Gastroesophageal sphincter (tissue), 4 donors: ENCODE data around the gene PRIM2. TPM values are rescaled to one million over a fixed set of nuclear protein-coding genes. Genes with fewer than 3 reads are reported as not detected.
"Not testable (repeated sequence)": the region's sequence is repeated elsewhere in the genome, so short reads cannot be mapped to it uniquely, and the experiment has no call there.

Experiments used
- ATAC-seq: fragments of 150-250 bp; one replicate; pipeline ENCODE4 v1.9.1; 2016; ENCODE audit warnings: mild to moderate bottlenecking, moderate library complexity
- H3K27ac ChIP-seq, 4 donors: fragments of 200-600 bp; sonication (generic) in 3 of 4; 1 replicate in 3 of 4; 2 replicates in 1 of 4; pipeline ENCODE4 v1.5.1; 2016 to 2019
- H3K27me3 ChIP-seq: fragments of 200-600 bp; sonication (generic); one replicate; pipeline ENCODE4 v1.5.1; 2019
- H3K36me3 ChIP-seq, 2 donors: fragments of 200-600 bp; sonication (generic); one replicate each; pipeline ENCODE4 v1.5.1; 2019; ENCODE audit warnings: control low read depth in 1 of 2
- H3K4me1 ChIP-seq, 3 donors: fragments of 200-600 bp; sonication (generic); 1 replicate in 2 of 3; 2 replicates in 1 of 3; pipeline ENCODE4 v1.5.1; 2016 to 2019; ENCODE audit warnings: control low read depth in 2 of 3
- H3K4me3 ChIP-seq, 2 donors: fragments of 200-600 bp; sonication (generic); one replicate each; pipeline ENCODE4 v1.5.1; 2019; ENCODE audit warnings: mild to moderate bottlenecking in 1 of 2, moderate library complexity in 1 of 2
- H3K9me3 ChIP-seq, 3 donors: fragments of 200-600 bp; sonication (generic); one replicate each; pipeline ENCODE4 v1.5.1; 2017 to 2019; ENCODE audit warnings: control low read depth in 2 of 3
- WGBS, 2 donors: methylation state at CpG; one replicate each; pipeline ENCODE4 v1.1.5; 2018; ENCODE audit warnings: low coverage in 1 of 2; 5-methylcytosine and 5-hydroxymethylcytosine counted together
- total RNA-seq, 4 donors: library from RNA; depleted of rRNA; stranded (reverse); fragments of >200 nt; gene quantifications; one replicate each; pipeline ENCODE4 v1.1.0, GENCODE V29; 2016
- TF ChIP-seq, protein P1 (sequence below), 4 experiments: fragments of 200-600 bp in 2 of 4; fragments of 450-650 bp in 2 of 4; sonication (generic) in 1 of 4; IDR thresholded peaks; one replicate each; pipeline ENCODE4 v1.5.1; 2017 to 2019; ENCODE audit warnings: antibody characterized with exemption in 4 of 4, mild to moderate bottlenecking in 2 of 4, moderate library complexity in 2 of 4

Gene PRIM2
- total RNA-seq, 4 donors from 2014 or later, result 8.1 to 11.2 (median 9.0) TPM

DNA sequence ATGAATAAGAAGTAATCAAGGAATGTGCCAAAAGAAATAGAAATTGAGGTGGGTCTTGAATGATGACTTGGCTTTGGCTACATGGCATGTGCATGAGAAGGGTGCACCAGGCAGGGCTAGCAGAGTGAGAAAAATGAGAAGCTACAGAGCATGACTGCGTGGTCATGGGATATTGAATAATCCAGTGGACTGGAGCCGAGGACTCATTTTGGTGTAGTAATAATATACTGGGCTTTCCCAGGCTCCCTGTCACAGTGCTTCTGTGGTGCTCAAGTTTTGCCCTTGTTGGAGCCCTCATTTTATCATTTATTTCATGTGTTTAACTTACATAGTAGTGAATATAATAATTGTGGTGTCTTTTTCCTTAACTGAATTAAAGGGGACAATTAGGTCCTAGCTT is 217.7 kb downstream of the PRIM2 start:
- ATAC-seq, H3K27me3 ChIP-seq, H3K4me1 ChIP-seq, H3K27ac ChIP-seq, H3K36me3 ChIP-seq, H3K9me3 ChIP-seq, H3K4me3 ChIP-seq: not testable (repeated sequence)
- WGBS, 2 donors, result 93% methylated on average over 2 of the region's 2 CpGs; no CpG with 5 or more reads in 1 of the 2 donors

DNA sequence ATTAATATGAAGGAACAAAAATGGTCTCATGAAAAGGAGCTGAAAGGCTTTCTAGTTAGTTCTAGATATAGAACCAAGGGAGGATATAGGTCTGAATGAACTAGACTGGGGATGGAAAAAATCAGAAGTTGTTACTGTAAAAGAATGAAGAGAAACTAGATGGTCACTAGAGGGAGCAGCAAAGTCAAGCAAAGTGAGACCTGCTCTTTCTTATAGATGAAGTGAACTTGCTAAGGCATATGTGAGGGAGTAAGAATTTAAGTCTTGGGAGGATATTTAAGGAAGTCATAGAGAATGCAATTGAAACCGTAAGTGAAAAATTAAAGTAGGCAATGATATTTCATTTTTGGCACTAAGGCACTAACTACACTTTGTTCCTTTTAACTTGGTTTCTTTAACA is 218.6 kb downstream of the PRIM2 start:
- TF ChIP-seq, protein P1, sequence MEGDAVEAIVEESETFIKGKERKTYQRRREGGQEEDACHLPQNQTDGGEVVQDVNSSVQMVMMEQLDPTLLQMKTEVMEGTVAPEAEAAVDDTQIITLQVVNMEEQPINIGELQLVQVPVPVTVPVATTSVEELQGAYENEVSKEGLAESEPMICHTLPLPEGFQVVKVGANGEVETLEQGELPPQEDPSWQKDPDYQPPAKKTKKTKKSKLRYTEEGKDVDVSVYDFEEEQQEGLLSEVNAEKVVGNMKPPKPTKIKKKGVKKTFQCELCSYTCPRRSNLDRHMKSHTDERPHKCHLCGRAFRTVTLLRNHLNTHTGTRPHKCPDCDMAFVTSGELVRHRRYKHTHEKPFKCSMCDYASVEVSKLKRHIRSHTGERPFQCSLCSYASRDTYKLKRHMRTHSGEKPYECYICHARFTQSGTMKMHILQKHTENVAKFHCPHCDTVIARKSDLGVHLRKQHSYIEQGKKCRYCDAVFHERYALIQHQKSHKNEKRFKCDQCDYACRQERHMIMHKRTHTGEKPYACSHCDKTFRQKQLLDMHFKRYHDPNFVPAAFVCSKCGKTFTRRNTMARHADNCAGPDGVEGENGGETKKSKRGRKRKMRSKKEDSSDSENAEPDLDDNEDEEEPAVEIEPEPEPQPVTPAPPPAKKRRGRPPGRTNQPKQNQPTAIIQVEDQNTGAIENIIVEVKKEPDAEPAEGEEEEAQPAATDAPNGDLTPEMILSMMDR (IDR thresholded peaks at IDR 0.05), result peak in 1 of 4 experiments; percentile 26
- 10 to 56% methylated on average over 1 of the region's 1 CpG for WGBS, 2 donors
- not testable (repeated sequence) for H3K4me1 ChIP-seq, H3K4me3 ChIP-seq, H3K27ac ChIP-seq, ATAC-seq, H3K27me3 ChIP-seq, H3K9me3 ChIP-seq, H3K36me3 ChIP-seq

- H3K4me3 ChIP-seq, H3K9me3 ChIP-seq, H3K27ac ChIP-seq, H3K27me3 ChIP-seq, H3K36me3 ChIP-seq, ATAC-seq, H3K4me1 ChIP-seq: not testable (repeated sequence)
- WGBS, 2 donors, result 84 to 100% methylated on average over 2 to 3 of the region's 3 CpGs
Observed at GRCh38 chr6:57537916-57538315, 220.5 kb downstream of the PRIM2 start.

DNA sequence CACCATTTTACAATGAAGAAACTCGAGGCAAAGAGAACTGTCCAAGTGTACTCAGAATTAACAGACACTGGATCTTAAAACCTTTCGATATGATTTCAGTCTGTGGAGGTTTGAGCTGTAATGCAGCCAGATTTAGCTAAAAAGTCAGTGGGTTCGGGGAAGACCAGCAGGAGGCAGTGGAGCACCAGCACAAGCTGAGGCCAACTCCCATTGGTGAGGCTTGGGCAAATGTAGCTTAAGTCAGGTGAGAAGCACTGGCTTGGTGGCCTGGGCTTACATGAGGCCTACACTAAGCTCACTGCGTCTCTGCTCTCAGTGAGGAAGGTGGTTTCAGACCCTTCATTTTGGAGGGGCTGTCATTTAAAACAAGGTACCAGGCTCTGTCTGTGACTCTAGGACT is 234.5 kb downstream of the PRIM2 start:
- not testable (repeated sequence) for H3K27me3 ChIP-seq, ATAC-seq, H3K27ac ChIP-seq, H3K4me3 ChIP-seq, H3K9me3 ChIP-seq, H3K36me3 ChIP-seq, H3K4me1 ChIP-seq
- WGBS, 2 donors, result 100% methylated on average over 1 of the region's 4 CpGs; no CpG with 5 or more reads in 1 of the 2 donors

- not testable (repeated sequence) for H3K9me3 ChIP-seq, H3K4me3 ChIP-seq, H3K4me1 ChIP-seq, H3K36me3 ChIP-seq, ATAC-seq, H3K27me3 ChIP-seq, H3K27ac ChIP-seq
- WGBS, 2 donors, result 92 to 100% methylated on average over 1 to 2 of the region's 2 CpGs
Observed at GRCh38 chr6:57557855-57558254, 240.4 kb downstream of the PRIM2 start.

DNA sequence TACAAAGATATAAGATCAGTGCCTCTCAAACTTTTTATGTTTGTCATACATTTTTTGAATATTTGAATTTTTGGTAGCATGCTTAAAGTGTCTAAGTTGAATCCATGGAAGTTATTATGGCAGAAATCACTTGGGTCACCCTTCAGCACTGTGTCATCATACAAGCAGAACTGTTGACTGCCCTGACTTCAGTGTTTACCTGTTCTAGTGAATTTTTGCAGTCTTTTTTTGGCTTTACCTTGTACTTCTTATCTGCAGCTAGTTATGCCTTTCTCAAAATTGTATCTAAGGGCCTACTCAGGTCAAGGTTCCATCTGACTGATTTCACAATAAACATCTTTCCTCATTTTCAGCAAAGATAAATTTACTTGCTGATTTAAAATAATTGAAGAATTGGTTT is 241.7 kb downstream of the PRIM2 start:
- not testable (repeated sequence) for H3K4me3 ChIP-seq, H3K27me3 ChIP-seq, ATAC-seq, H3K27ac ChIP-seq, H3K4me1 ChIP-seq, H3K9me3 ChIP-seq, H3K36me3 ChIP-seq

- H3K9me3 ChIP-seq, H3K4me3 ChIP-seq, H3K27ac ChIP-seq, H3K4me1 ChIP-seq, H3K36me3 ChIP-seq, ATAC-seq, H3K27me3 ChIP-seq: not testable (repeated sequence)
- WGBS, 2 donors, result 97 to 98% methylated on average over 3 of the region's 3 CpGs
Observed at GRCh38 chr6:57562233-57562632, 244.8 kb downstream of the PRIM2 start.

GRCh38 chr6:57572119-57572518 is 254.7 kb downstream of the PRIM2 start:
- H3K27ac ChIP-seq, H3K9me3 ChIP-seq, ATAC-seq, H3K36me3 ChIP-seq, H3K27me3 ChIP-seq, H3K4me3 ChIP-seq, H3K4me1 ChIP-seq: not testable (repeated sequence)
- 85 to 89% methylated on average over 4 of the region's 4 CpGs for WGBS, 2 donors

DNA sequence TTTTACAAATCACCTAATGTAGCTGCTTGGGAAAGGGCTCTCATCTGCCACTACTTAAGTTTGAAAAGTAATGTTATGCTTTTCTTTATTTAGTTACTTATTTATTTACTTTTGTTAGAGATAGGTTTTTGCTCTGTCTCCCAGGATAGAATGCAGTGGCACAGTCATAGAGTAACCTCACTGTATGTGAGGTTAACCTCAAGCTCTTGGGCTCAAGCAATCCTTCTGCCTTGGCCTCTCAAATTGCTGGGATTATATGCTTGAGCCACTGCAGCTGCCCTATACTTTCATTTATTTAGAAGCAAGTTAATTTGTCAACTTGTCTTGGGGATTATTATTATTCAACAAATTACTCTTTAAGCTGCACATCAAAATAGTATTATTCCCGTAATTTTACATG is 255.4 kb downstream of the PRIM2 start:
- H3K27me3 ChIP-seq, H3K9me3 ChIP-seq, H3K4me1 ChIP-seq, ATAC-seq, H3K4me3 ChIP-seq, H3K36me3 ChIP-seq, H3K27ac ChIP-seq: not testable (repeated sequence)
- 100% methylated on average over 1 of the region's 1 CpG; no CpG with 5 or more reads in 1 of the 2 donors for WGBS, 2 donors

- H3K4me1 ChIP-seq, H3K36me3 ChIP-seq, H3K9me3 ChIP-seq, H3K27me3 ChIP-seq, H3K4me3 ChIP-seq, ATAC-seq, H3K27ac ChIP-seq: not testable (repeated sequence)
- no CpG with 5 or more reads among the region's 1 CpG for WGBS, 2 donors
Observed at GRCh38 chr6:57577023-57577422, 259.6 kb downstream of the PRIM2 start.
